Right lobe of liver (tissue), 4 donors: ENCODE measurements around the gene IST1.

Source experiments
- CTCF ChIP-seq, 4 donors: fragments of 200-600 bp in 3 of 4; fragments of 450-650 bp in 1 of 4; IDR thresholded peaks; one replicate each; pipeline versions ENCODE4 v1.5.1 to v1.8.0; 2016 to 2022; ENCODE audit warnings: antibody characterized with exemption in 4 of 4, mild to moderate bottlenecking in 2 of 4
- POLR2A ChIP-seq: fragments of 450-650 bp; IDR thresholded peaks from one replicate; pipeline ENCODE4 v1.6.1; 2017; ENCODE audit warnings: antibody characterized with exemption, mild to moderate bottlenecking
- donor health status: DM: no; HTN: no; CAD: no.
- donor health status: DM: no; HTN: no; CAD: no.
- donor health status: DM: no; HTN: yes; CAD: no.

GRCh38 chr16:71867939-71868338, 27.4 kb upstream of the IST1 start:
- TF ChIP-seq CTCF (IDR thresholded peaks at IDR 0.05) = no peak
- no peak for TF ChIP-seq POLR2A
